Stimulated activated CD8-positive, alpha-beta memory T cell treated with anti-CD3 and anti-CD28 coated beads, Interleukin-12 subunit alpha, Interleukin-12 subunit beta, amount 100 ng/mL, for 24 hours (primary cell): ENCODE data around the gene LRRD1.
"Not testable (repeated sequence)": the region's sequence is repeated elsewhere in the genome, so short reads cannot be mapped to it uniquely, and the experiment has no call there.

Source experiments
- DNase-seq: peaks from one replicate; pipeline ENCODE4 v3.0.0-alpha.2; 2020; ENCODE audit errors: extremely low read depth

The LRRD1 gene

DNA sequence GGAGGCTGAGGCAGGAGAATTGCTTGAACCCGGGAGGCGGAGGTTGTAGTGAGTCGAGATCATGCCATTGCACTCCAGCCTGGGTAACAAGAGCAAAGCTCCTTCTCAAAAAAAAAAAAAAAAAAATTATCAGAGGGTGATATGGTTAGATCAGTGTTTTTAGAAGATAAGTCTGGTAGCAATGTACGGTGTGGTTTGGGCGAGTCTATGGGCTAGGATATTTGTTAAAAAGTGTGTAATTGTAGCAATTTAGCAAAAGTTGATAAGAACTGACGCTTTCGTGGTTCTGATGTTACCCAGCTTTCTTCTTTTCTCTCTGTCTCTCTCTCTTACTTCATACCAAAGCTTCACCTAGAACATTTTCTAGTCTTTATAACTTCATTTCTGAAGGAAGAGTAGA, 37.8 kb downstream of the LRRD1 start:
- no peak for DNase-seq

- DNase-seq = no peak
Measured at GRCh38 chr7:92137557-92137956, 41.4 kb downstream of the LRRD1 start.

- DNase-seq = no peak
Measured at GRCh38 chr7:92135052-92135889, 43.7 kb downstream of the LRRD1 start.

DNA sequence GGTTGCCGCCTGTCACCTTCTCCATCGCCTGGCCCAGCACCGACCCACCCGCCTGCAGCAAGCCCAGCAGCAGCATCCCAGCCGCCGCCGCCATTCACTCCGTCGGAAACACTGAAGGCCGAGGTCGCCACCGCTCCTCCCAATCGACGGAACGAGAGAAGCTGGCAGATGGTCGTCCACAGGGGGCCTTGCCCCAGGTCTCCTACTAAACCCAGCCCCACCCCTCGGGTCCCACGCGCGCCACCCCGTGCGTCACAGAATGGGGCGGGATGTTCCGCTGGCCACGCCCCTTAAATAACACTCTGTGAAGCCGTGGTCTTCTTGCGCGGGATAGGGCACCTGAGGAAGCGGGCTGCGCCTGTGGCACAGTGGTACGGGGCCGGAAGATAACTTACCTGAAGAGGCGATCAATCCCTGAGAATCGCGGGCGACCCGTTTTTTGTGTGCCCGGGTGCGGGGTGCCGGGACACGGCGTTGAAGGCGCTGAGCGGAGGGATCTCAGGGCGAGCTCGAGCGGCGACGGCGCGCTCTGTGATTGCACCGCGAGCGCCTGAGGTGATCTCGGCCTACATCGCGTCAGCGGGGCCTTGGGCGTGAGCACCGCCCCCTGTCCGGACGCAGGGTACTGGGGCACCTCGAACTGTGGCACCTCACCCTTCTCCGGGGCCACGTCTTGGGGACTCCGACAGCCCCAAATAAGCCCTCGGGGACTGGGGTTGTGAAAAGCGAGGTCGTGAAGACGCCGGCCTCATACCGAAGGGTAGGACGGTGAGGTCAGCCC, 44.5 kb downstream of the LRRD1 start, which contains the start of gene CYP51A1:
Gene CYP51A1, minus strand, starts transcription at position 207 of the 781 bp plus-strand sequence. Its CDS starts 113 bp downstream, at position 94.
- peak; percentile 75 for DNase-seq

GRCh38 chr7:92133737-92134270, 45.1 kb downstream of the LRRD1 start:
- peak; percentile 30 for DNase-seq

- DNase-seq = no peak
Measured at GRCh38 chr7:92133133-92133736, 45.7 kb downstream of the LRRD1 start.

- DNase-seq = no peak
Measured at GRCh38 chr7:92131764-92132330, 47.1 kb downstream of the LRRD1 start.

GRCh38 chr7:92131093-92131492, 47.8 kb downstream of the LRRD1 start:
- DNase-seq = no peak

DNA sequence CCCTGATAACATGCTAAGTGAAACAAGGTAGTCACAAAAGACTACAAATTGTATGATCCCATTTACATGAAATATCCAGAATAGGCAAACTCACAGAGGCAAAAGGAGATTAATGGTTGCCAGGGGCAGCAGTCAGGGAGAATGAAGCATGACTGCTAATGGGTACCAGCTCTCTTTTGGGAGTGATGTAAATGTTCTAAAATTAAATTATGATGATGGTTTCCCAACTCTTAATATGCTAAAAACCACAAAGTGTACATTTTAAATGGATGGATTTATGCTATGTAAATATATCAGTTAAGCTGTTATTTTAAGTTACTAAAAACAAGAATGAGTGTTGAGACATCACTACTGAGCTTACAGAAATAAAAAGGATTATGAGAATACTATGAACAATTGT, 57.3 kb downstream of the LRRD1 start:
- no peak for DNase-seq

- no peak for DNase-seq
Measured at GRCh38 chr7:92119213-92119759, 59.7 kb downstream of the LRRD1 start.

DNA sequence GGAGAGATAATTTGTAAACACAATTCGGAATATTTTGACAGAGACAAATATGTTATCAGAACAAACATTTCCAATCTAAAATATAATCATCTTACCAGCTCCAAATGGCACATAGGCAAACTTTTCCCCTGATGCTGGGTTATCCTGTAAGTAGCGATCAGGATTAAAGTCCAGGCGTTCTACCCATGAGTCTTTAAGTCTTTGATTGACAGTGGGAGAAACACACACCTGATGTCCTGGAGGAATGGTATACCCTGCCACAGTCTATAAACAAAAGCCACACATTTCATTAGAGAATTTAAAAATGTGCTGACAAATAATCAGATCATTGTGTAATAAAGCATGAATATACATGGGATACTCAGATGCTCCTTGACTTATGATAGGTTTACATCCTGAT, 62.0 kb downstream of the LRRD1 start:
- no peak for DNase-seq

- no peak for DNase-seq
Measured at GRCh38 chr7:92115821-92116220, 63.1 kb downstream of the LRRD1 start.

GRCh38 chr7:92110857-92111256, 68.1 kb downstream of the LRRD1 start:
- no peak for DNase-seq

GRCh38 chr7:92108821-92109220, 70.1 kb downstream of the LRRD1 start:
- no peak for DNase-seq

DNA sequence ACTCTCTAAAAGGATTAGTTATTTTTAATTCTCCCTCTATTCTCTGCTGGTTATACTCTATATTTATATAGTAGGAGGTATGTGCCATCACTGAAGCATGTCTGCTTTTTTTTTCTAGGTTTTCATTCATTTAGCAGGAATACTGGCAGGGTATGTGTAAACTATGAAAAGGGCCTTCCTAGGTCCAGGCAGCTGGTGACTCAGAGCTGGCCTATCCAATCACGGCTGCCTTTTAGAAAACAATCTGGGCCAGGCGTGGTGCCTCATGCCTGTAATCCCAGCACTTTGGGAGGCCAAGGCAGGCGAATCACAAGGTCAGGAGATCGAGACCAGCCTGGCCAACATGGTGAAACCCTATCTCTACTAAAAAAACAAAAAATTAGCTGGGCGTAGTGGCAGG, 76.1 kb downstream of the LRRD1 start:
- not testable (repeated sequence) for DNase-seq

DNA sequence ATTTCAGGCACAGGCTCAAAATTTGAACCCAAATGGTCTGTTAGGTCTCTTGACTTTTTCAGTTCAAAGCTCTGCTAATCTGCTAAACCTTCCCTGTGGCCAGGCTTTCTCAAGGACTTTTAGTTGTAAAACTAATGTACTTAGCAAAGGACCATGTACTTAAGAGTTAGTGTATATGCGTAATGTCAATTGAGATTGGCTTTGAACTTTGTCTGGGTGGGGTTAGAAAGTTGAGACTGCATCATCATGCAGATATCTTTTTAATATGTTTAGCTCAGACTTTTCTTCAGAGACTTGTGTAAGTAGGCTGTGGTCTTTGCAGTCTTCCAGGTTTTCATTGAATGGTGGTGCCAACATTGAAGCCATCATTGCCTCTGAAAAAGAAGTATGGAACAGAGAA, 78.4 kb downstream of the LRRD1 start:
- DNase-seq = no peak

GRCh38 chr7:92095380-92095779, 83.6 kb downstream of the LRRD1 start:
- DNase-seq = no peak
